HepG2 (cell line): ENCODE data around the gene TJP2. TPM values are rescaled to one million over a fixed set of nuclear protein-coding genes. Genes with fewer than 3 reads are reported as not detected.
A peak's percentile ranks its signal among the peaks of the same experiment; 100 is the strongest.

ENCODE experiments used
- ATAC-seq: fragments of 200-7000 bp; cut with Tn5 transposase; 3 replicates; pipeline ENCODE4 v1.9.1; 2020; ENCODE audit warnings: mild to moderate bottlenecking, moderate library complexity
- BruUV-seq: library from RNA; stranded (reverse); fragments of 400-500 nt; replicated peaks from 2 replicates; lab custom pipeline; 2021; lab: Mats Ljungman, UMichigan
- CTCF ChIA-PET: fragments of 300-600 bp; formaldehyde crosslinking; extraction: SDS; loops from one replicate; lab custom pipeline; 2021; ENCODE audit warnings: low total read pairs, inconsistent platforms, low intra/inter-chr PET ratio; lab: Yijun Ruan, JAX
- POLR2A ChIA-PET: fragments of 350-600 bp; sonication (Branson Sonifier 250); formaldehyde crosslinking; loops from one replicate; lab custom pipeline; 2020; ENCODE audit warnings: antibody characterized with exemption, inconsistent platforms; lab: Yijun Ruan, JAX
- DNase-seq: peaks from one replicate; pipeline ENCODE4 v3.0.0-alpha.2; 2015; ENCODE audit warnings: low spot score
- FAIRE-seq: peaks from 3 replicates; lab custom pipeline; 2011; peaks lifted over from hg19 to GRCh38; lab: Jason Lieb, UNC
- H2AFZ ChIP-seq: one replicate; pipeline ENCODE4 v1.6.1; 2011; ENCODE audit warnings: low read length, inconsistent platforms
- H3K27ac ChIP-seq: fragments of 300-600 bp; 3 replicates; pipeline ENCODE4 v1.8.0; 2011; ENCODE audit warnings: mixed run types, mild to moderate bottlenecking, mixed read lengths, low read length, inconsistent platforms; ENCODE audit not compliant: insufficient read depth; ENCODE audit errors: extremely low read length
- H3K27me3 ChIP-seq, 2 experiments: fragments of 200-600 bp in 1 of 2; 2 replicates in 1 of 2; 3 replicates in 1 of 2; pipeline versions ENCODE4 v1.6.0 to v1.8.0; 2011; ENCODE audit warnings: low read length in 2 of 2, mild to moderate bottlenecking in 2 of 2, moderate library complexity in 2 of 2, inconsistent platforms in 1 of 2; ENCODE audit not compliant: insufficient read depth in 2 of 2, control insufficient read depth in 1 of 2
- H3K36me3 ChIP-seq, 2 experiments: fragments of 200-600 bp in 1 of 2; replicated peaks in 1 of 2; 2 replicates in 1 of 2; 3 replicates in 1 of 2; pipeline versions ENCODE4 v1.5.1 to v1.8.0; 2011; ENCODE audit warnings: low read length in 2 of 2, inconsistent platforms in 1 of 2; ENCODE audit not compliant: insufficient read depth in 2 of 2, control insufficient read depth in 1 of 2
- H3K4me1 ChIP-seq: 2 replicates; pipeline ENCODE4 v1.5.1; 2012; ENCODE audit warnings: low read length, inconsistent platforms; ENCODE audit not compliant: insufficient read depth
- H3K4me2 ChIP-seq: 2 replicates; pipeline ENCODE4 v1.6.0; 2011; ENCODE audit warnings: low read depth, low read length, inconsistent platforms
- H3K4me3 ChIP-seq, 3 experiments: fragments of 200-600 bp in 1 of 3; sonication (generic), shearing (Covaris generic) in 1 of 3; replicated peaks in 1 of 3; 2 replicates each; pipeline ENCODE4 v1.5.1; 2011 to 2016; ENCODE audit warnings: low read length in 3 of 3, inconsistent platforms in 2 of 3, low read depth in 2 of 3, mild to moderate bottlenecking in 2 of 3, control low read depth in 1 of 3, mixed read lengths in 1 of 3; ENCODE audit not compliant: insufficient read depth in 1 of 3
- H3K79me2 ChIP-seq: one replicate; pipeline ENCODE4 v1.6.1; 2011; ENCODE audit warnings: low read length, inconsistent platforms; ENCODE audit not compliant: insufficient read depth
- H3K9ac ChIP-seq: 2 replicates; pipeline ENCODE4 v1.6.0; 2011; ENCODE audit warnings: mild to moderate bottlenecking, low read depth, low read length, inconsistent platforms; ENCODE audit not compliant: insufficient read depth
- H3K9me3 ChIP-seq: 2 replicates; pipeline ENCODE4 v1.5.1; 2012; ENCODE audit warnings: mild to moderate bottlenecking, low read length
- H4K20me1 ChIP-seq: 2 replicates; pipeline ENCODE4 v1.6.0; 2011; ENCODE audit warnings: inconsistent platforms, mild to moderate bottlenecking, low read length, moderate library complexity; ENCODE audit not compliant: insufficient read depth
- HHEX ChIP-seq: IDR thresholded peaks from 2 replicates; pipeline ENCODE4 v1.6.1; 2016; ENCODE audit warnings: control low read depth
- JDP2 ChIP-seq: sonication (generic); formaldehyde crosslinking; IDR thresholded peaks from 2 replicates; pipeline ENCODE4 v1.8.1; 2022; ENCODE audit warnings: missing genetic modification reagents, borderline replicate concordance
- KDM1A ChIP-seq: IDR thresholded peaks from 2 replicates; pipeline ENCODE4 v1.6.1; 2016; ENCODE audit warnings: missing compliant biosample characterization
- SMARCC2 ChIP-seq: fragments of 450-650 bp; IDR thresholded peaks from 2 replicates; pipeline ENCODE4 v1.6.1; 2017; ENCODE audit warnings: antibody characterized with exemption, mild to moderate bottlenecking
- SPEN ChIP-seq: sonication (generic); formaldehyde crosslinking; IDR thresholded peaks from 2 replicates; pipeline ENCODE4 v1.5.1; 2020; ENCODE audit warnings: low read depth, mild to moderate bottlenecking, missing genetic modification reagents
- SUZ12 ChIP-seq: fragments of 150-350 bp; IDR thresholded peaks from 2 replicates; pipeline ENCODE4 v1.6.1; 2014; ENCODE audit warnings: low read depth, low read length
- TIGD3 ChIP-seq: sonication (generic); formaldehyde crosslinking; IDR thresholded peaks from 2 replicates; pipeline ENCODE4 v1.5.1; 2020; ENCODE audit warnings: mild to moderate bottlenecking, missing genetic modification reagents, borderline replicate concordance
- ZNF143 ChIP-seq: sonication (generic); formaldehyde crosslinking; IDR thresholded peaks from 2 replicates; pipeline ENCODE4 v1.4.0; 2020; ENCODE audit warnings: missing genetic modification reagents
- ZNF225 ChIP-seq: sonication (generic); formaldehyde crosslinking; IDR thresholded peaks from 2 replicates; pipeline ENCODE4 v1.4.0; 2020; ENCODE audit warnings: mild to moderate bottlenecking, missing genetic modification reagents
- ZNF781 ChIP-seq: sonication (generic); formaldehyde crosslinking; IDR thresholded peaks from 2 replicates; pipeline ENCODE4 v1.5.1; 2020; ENCODE audit warnings: borderline replicate concordance, mild to moderate bottlenecking, missing genetic modification reagents; ENCODE audit errors: not compliant biosample characterization
- WGBS: methylation state at CpG from one replicate; pipeline ENCODE4 v1.1.6; 2017; ENCODE audit warnings: low lambda C conversion rate; 5-methylcytosine and 5-hydroxymethylcytosine counted together
- in situ Hi-C: cut with HindIII; loops from 2 replicates; pipeline ENCODE4 v1.10.0; 2017; ENCODE audit warnings: low pct_unique_long_range_greater_than_20kb; ENCODE audit not compliant: extremely low pct_ligation_motif_present
- intact Hi-C: fragments of 100-400 bp; cut with micrococcal nuclease; formaldehyde crosslinking; loops from one replicate; pipeline ENCODE4 v1.10.0; 2022; ENCODE audit not compliant: unreplicated experiment
- polyA plus RNA-seq, 8 experiments: library from polyadenylated mRNA; depleted of rRNA in 3 of 8; stranded (reverse) in 7 of 8; unstranded in 1 of 8; fragments of >200 nt; fragmentation: Illumina TruSeq in 4 of 8; extraction: Trizol in 4 of 8; gene quantifications; 2 replicates each; pipeline versions ENCODE4 v1.2.1 to v1.2.3, GENCODE V29; 2011 to 2016; ENCODE audit warnings: low read depth in 4 of 8, missing spikeins in 1 of 8, mixed read lengths in 1 of 8; ENCODE audit not compliant: insufficient read depth in 1 of 8
- total RNA-seq, 5 experiments: library from RNA; depleted of rRNA; stranded (reverse); fragments of >200 nt; fragmentation: Illumina TruSeq; extraction: Trizol; gene quantifications; 2 replicates each; pipeline ENCODE4 v1.2.3, GENCODE V29; 2016; ENCODE audit warnings: low read depth in 1 of 5

The TJP2 gene
- total and polyA plus RNA-seq, 2 of the 13 experiments (the other 11 are each of a cell fraction or from before 2014, with no cell fraction given) = 109 to 110 TPM

- in situ Hi-C loops = no loop called here
- H3K27me3 ChIP-seq = no peaks in the 10 kb centered on the region; a peak in 1 of 5 replicates
- no peak overlapping the region for H3K9ac ChIP-seq
- H3K4me1 ChIP-seq = no peaks in the 10 kb centered on the region
- 44% methylated on average over 7 of the region's 7 CpGs for WGBS
- BruUV-seq = no TSS peak
- no peak overlapping the region for H3K4me3 ChIP-seq
- TF ChIP-seq HHEX (CRISPR knock-in tag) = no peak
- TF ChIP-seq TIGD3 (CRISPR knock-in tag) = no peak
- TF ChIP-seq ZNF225 (CRISPR knock-in tag) = no peak
- no peak for TF ChIP-seq ZNF781 (CRISPR knock-in tag)
- TF ChIP-seq SMARCC2 = no peak
- no peak for TF ChIP-seq ZNF143 (CRISPR knock-in tag)
- TF ChIP-seq JDP2 (CRISPR knock-in tag) = no peak
- no peak for TF ChIP-seq KDM1A
- TF ChIP-seq SPEN = no peak
- TF ChIP-seq SUZ12 = no peak
- H3K36me3 ChIP-seq = no peaks in the 10 kb centered on the region
- ChIA-PET CTCF (no interaction called here), POLR2A (no interaction called here)
- no peaks in the 10 kb centered on the region for H4K20me1 ChIP-seq
- H3K9me3 ChIP-seq = no peaks in the 10 kb centered on the region
- peak; percentile 34 for ATAC-seq
- H3K79me2 ChIP-seq = no peaks in the 10 kb centered on the region
- no peak overlapping the region for H2AFZ ChIP-seq
- no peak overlapping the region for H3K27ac ChIP-seq
- FAIRE-seq = no peak
- DNase-seq = no peak
- no peak overlapping the region for H3K4me2 ChIP-seq
- intact Hi-C loops = no loop called here
Observed at GRCh38 chr9:69264526-69264925, 90.4 kb downstream of the TJP2 start.
